8988T (cell line): Measurements from ENCODE around the gene PHLDB1.
A peak's percentile ranks its signal among the peaks of the same experiment; 100 is the strongest.
"Not testable (repeated sequence)": the region's sequence is repeated elsewhere in the genome, so short reads cannot be mapped to it uniquely, and the experiment has no call there.

Source experiments
- DNase-seq: peaks from one replicate; pipeline ENCODE4 v3.0.0; 2011

The PHLDB1 gene

DNA sequence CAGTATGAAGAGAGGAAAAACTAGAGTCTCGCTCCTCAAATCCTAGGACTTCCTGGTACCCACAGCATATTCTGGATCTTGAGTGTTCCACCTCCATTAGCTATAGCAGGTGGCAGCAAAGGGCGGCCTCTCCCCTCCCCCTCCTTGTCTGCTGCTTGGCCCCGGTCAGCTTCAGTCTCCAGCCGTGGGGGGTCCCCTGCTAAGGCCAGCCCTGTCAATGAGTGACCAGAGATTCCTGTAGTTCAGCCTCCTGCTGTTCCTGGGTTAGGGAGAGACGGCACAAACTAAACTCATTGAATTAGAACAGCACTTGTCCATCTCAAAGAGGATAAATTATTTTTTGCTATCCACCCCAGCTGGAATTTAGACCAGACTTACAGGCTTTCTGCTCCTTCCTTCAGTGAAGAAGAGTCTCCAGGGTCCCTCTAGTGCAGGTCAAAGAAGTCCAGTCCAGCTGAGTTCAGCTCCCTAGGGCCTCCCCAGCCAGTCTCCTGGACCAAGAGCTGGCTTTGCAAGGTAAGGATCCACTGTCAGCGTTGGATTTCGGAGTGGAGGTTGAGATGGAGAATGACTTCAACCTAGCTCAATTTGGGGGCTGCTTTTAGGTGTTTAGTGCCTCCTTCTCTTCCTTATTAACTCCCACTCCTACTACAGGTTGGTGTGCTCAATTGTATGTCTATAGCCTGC lies 1.1 kb upstream of the PHLDB1 start:
- no peak for DNase-seq

DNA sequence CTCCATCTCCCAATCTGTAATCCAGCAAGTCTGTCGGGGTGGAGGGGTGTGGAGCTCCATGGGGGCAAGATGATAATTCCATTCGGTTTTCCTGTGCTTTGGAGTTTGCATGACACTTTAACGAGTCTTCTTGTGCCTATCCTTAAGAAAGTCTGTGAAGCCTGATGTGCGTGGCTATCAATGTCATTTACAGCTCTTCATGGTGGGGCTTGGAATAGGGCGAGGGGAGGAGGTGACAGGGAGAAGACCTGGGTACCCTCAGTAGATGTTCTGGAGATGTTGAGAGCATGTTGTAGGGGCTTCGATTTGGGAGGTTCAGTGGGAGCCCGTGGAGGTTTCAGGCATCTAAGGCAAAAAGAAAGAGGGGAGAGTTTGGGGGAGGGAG lies 579 bp upstream of the PHLDB1 start:
- DNase-seq: no peak

- no peak for DNase-seq
Measured at GRCh38 chr11:118608360-118609227, 1.2 kb downstream of the PHLDB1 start.

- DNase-seq: no peak
Measured at GRCh38 chr11:118609380-118610224, 2.2 kb downstream of the PHLDB1 start.

DNA sequence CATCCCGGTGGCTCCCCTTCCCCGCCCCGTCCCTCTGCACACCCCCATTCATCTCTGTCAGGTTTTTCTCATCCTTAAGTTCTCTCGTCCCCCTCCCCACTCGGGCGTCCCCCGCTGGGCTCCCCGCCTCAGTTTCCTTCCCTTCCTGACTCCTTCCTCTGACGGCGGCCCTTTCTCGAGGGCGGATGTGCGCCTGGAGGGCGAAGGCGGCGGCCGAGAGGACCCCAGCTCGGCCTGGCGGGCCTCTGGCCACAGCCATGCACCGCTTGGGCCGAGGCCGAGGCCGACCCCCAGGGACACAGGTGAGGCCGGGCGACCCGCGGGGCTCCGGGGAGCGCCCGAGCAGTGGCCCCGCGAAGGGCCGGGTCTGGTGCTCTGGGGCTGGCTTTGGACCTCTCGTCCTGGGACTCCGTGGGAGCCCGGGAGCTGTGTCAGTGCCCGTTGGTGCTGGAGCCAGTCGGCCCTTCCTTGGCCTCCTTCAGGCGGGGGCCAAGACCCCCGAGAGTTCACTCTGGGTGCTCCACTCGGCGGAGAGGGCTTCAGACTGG lies 2.9 kb downstream of the PHLDB1 start:
- no peak for DNase-seq

DNA sequence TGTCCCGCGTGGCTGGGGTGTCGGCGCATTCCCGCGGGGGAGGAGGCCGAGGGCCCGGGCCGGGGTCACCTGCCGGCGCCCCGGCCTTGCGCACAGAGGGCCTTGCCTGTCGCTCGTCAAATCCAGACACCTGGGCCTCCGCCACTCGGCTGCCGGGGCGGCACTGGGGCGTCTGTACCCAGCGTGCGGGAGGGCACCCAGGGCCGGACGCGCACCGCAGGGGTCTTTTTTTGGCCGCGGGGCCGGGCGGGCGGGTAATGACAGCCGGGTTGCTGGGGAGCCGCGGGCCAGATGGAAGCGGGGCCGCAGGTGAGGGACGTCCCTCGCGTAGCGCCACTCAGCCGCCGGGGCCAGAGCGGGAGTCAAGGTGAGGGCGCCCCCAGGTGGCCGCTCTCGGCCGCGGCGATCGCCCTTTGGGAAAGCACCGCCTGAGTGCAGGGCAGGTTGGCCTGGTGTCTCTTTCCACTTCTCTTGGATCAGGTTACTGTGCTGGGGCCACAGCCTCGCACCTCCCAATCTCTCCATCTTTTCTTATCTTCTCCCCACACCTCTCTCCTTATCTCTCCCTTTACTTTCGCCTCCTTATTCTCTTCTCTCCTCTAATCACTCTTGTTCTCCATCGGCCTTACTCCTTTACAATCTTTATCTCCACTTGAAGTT lies 3.5 kb downstream of the PHLDB1 start:
- DNase-seq: peak; percentile 73

GRCh38 chr11:118611433-118611795 lies 4.0 kb downstream of the PHLDB1 start:
- not testable (repeated sequence) for DNase-seq

DNA sequence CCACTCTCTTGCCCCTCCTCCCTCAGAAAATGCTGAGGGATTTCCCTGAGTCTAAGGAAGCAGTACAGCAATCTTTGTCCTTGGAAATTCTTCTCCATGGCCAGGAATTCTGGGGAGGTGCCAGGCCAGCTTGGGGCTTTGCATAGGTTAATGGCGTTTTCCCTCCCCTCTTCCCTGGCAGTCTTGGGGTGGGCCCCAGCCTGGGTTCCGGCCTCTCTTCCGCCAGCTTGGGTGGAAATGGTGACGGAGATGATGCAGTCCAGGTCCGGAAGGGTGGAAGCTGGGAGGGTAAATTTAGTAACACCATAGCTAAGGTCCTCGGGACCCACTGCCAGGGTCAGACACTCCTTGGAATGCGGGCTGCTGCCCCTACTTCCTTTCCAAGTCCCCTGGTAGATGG lies 5.0 kb downstream of the PHLDB1 start:
- DNase-seq: no peak

GRCh38 chr11:118614511-118614910 lies 7.1 kb downstream of the PHLDB1 start:
- DNase-seq: no peak

GRCh38 chr11:118615282-118615975 lies 8.0 kb downstream of the PHLDB1 start:
- no peak for DNase-seq

GRCh38 chr11:118615976-118616371 lies 8.6 kb downstream of the PHLDB1 start:
- DNase-seq: no peak

- no peak for DNase-seq
Measured at GRCh38 chr11:118618115-118618990, 10.9 kb downstream of the PHLDB1 start.

DNA sequence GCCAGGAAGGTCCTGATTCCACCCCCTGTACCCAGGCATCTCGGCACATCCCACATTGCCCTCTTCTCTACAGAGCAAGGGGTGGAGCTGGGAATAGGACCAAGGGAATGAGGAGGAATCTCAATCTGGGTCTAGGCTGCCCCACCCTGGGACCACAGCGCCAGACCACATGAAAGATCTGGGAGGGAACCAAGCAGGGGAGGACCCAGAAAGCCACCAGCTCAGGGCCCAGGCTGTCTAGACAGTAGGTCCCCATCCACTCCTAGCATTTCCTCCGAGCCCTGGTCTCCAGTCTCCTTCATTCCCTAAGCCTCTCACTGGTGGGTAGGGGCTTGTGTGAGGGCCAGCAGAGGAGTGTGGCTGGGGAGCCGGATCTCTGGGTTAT lies 11.6 kb downstream of the PHLDB1 start:
- DNase-seq: no peak

DNA sequence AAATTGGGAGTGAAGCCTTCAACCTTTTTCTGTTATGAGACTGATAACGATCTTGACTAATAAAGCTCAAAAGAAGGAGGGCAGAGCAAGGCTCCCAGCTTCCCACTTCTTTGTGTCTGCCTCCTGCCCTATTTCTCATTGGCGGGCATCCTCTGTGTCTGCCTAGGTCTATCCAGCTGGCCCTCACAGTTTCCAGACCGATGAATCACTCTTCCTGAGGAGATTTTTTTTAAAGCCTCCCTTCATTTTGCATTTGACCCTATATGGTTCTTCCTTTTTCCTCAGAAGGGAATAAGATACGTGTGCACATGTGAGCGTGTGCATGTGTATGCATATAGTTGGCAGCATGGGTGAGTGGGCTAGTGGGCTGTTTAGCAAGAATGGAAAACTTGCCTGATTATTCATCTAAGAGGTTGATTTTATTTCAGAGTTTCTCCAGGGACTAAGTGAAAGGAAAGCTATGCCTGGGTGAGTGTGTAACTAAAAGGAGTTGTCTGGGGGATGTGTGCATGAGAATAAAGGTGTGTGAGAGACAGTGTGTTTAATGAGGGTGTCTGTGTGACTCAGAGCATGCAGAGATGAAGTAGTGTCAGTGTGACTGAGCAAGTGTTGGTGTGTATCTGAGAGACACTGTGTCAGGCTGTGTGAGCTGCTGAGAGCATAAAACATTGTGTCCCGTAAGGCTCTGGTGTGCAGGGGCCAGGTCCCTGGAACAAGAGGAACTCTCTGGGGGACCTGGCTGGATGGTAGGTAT lies 12.2 kb downstream of the PHLDB1 start:
- no peak for DNase-seq

GRCh38 chr11:118620529-118621070 lies 13.2 kb downstream of the PHLDB1 start:
- DNase-seq: no peak

DNA sequence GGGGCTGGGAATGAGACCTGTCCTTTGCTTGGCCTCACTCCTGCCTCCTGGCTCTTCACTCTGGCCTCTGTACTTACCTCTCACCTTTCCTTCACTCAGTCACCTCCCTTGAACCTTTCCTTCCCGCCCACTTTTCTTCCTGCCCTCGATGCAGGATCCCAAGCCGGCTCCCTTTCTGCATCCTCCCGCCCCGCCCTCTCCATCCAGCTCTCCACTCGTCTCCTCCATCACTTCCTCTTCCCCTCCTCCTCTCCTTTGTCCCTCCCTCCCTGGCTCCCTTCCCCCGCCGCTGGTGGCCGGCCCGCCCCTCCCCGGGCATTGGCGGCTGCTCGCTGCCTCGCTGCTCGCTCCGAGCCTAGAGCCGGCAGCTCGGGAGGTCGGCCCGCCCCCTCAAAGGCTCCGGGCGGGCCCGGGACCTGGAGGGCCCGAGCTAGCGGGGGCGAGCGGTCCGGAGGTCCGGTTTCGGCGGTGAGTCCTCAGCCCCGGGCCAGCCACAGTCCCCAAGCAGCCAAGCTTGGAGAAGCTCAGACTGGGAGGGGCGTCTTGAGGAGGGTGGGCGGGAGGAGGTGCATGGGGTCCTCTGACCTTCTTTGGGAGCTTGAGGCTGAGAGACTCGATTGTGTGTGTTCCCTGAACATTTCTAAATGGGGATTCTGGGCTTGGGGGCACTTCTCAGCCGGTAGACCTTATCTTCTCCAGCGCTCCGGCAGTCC lies 13.8 kb downstream of the PHLDB1 start:
- peak; percentile 83 for DNase-seq

GRCh38 chr11:118621784-118622375 lies 14.5 kb downstream of the PHLDB1 start:
- DNase-seq: no peak

GRCh38 chr11:118622376-118623268 lies 15.2 kb downstream of the PHLDB1 start:
- DNase-seq: peak; percentile 70
